ENCODE measurements around the gene KIF26B. TPM values are rescaled to one million over a fixed set of nuclear protein-coding genes. Genes with fewer than 3 reads are reported as not detected.

Gene KIF26B
- polyA plus RNA-seq, 1 donor (not counting 4 experiments of a cell fraction or from before 2014, with no cell fraction given), result 0.58 TPM

DNA sequence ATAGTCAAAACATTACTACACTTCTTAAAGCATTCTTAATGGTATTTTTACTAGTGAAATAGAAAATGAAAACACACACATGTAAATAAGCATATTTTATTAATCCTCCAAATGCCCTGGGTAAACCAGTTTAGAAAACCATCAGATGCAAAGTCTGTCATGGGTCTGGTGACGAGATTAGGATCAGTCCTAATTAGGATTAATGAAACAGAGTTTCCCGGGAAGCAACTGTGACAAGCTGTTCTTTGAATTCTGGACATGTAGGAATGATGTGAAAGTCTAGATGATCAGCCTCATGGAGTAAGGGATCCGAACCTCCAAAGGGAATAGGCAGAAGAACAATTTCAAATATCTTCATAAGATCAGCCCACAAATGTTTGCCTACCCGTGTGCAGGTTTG is 250.2 kb downstream of the KIF26B start:
- H3K4me3 ChIP-seq (ENCODE audit: control insufficient read depth in 2 of 3, extremely low read depth in 1 of 3, insufficient read depth in 2 of 3, low read depth in 1 of 3, low read length in 3 of 3), result no peak overlapping the region
- no peak for TF ChIP-seq EZH2 (IDR thresholded peaks at IDR 0.05; ENCODE audit: low read length)
- TF ChIP-seq, protein P1, sequence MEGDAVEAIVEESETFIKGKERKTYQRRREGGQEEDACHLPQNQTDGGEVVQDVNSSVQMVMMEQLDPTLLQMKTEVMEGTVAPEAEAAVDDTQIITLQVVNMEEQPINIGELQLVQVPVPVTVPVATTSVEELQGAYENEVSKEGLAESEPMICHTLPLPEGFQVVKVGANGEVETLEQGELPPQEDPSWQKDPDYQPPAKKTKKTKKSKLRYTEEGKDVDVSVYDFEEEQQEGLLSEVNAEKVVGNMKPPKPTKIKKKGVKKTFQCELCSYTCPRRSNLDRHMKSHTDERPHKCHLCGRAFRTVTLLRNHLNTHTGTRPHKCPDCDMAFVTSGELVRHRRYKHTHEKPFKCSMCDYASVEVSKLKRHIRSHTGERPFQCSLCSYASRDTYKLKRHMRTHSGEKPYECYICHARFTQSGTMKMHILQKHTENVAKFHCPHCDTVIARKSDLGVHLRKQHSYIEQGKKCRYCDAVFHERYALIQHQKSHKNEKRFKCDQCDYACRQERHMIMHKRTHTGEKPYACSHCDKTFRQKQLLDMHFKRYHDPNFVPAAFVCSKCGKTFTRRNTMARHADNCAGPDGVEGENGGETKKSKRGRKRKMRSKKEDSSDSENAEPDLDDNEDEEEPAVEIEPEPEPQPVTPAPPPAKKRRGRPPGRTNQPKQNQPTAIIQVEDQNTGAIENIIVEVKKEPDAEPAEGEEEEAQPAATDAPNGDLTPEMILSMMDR (optimal IDR thresholded peaks at IDR 0.05 in 1 of 3, IDR thresholded peaks at IDR 0.05 in 1 of 3, conservative IDR thresholded peaks at IDR 0.05 in 1 of 3; ENCODE audit: extremely low read depth in 1 of 3, insufficient read depth in 2 of 3, low read length in 3 of 3), result no peak
- H3K27me3 ChIP-seq (ENCODE audit: control insufficient read depth, extremely low read depth, insufficient read depth, low read length), result no peaks in the 10 kb centered on the region

DNA sequence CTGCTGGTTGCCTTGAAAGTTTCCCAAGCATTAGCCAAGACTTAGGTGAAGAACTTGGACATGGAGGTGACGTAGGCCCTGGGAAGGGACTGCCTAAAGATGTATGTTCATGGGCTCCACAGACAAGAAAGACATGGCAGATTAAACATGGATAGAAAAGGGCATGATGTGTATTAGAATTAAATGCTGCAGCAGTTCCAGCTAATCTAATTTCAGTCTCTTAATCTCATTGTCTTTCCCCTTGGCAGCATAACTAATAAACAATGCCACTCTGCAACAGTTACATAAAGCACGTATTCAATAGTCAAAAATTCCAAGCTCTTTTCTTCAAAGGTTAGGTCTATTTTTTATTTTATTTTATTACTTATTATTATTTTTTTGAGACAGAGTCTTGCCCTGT is 251.6 kb downstream of the KIF26B start:
- H3K79me2 ChIP-seq (ENCODE audit: control insufficient read depth, insufficient read depth, low read length), result no peaks in the 10 kb centered on the region
- no peaks in the 10 kb centered on the region for H3K27me3 ChIP-seq (ENCODE audit: control insufficient read depth, extremely low read depth, insufficient read depth, low read length)
- no peaks in the 10 kb centered on the region for H3K9me1 ChIP-seq (ENCODE audit: control insufficient read depth, extremely low read depth, insufficient read depth, low read length)
- no peak overlapping the region for H3K9ac ChIP-seq (ENCODE audit: control insufficient read depth, extremely low read depth, insufficient read depth, low read length)
- no peak overlapping the region for H3K4me3 ChIP-seq (ENCODE audit: control insufficient read depth in 2 of 3, extremely low read depth in 1 of 3, insufficient read depth in 2 of 3, low read depth in 1 of 3, low read length in 3 of 3)
- no peaks in the 10 kb centered on the region for H3K4me1 ChIP-seq (ENCODE audit: control insufficient read depth, extremely low read depth, insufficient read depth, low read length)
- no peaks in the 10 kb centered on the region for H3K9me3 ChIP-seq (ENCODE audit: control insufficient read depth, low read depth, low read length)
- H2AFZ ChIP-seq (ENCODE audit: control insufficient read depth, low read length), result no peak overlapping the region
- no peak overlapping the region for H3K27ac ChIP-seq (ENCODE audit: control insufficient read depth, insufficient read depth, low read length)
- TF ChIP-seq EZH2 (IDR thresholded peaks at IDR 0.05; ENCODE audit: low read length), result no peak
- TF ChIP-seq, protein P1 (optimal IDR thresholded peaks at IDR 0.05 in 1 of 3, IDR thresholded peaks at IDR 0.05 in 1 of 3, conservative IDR thresholded peaks at IDR 0.05 in 1 of 3; ENCODE audit: extremely low read depth in 1 of 3, insufficient read depth in 2 of 3, low read length in 3 of 3), result no peak
- FAIRE-seq, result no peak
- no peak overlapping the region for H3K4me2 ChIP-seq (ENCODE audit: control insufficient read depth, extremely low read depth, insufficient read depth, low read depth, low read length)
- no peaks in the 10 kb centered on the region for H4K20me1 ChIP-seq (ENCODE audit: control insufficient read depth, extremely low read depth, insufficient read depth, low read length)
- DNase-seq (ENCODE audit: low read depth, low spot score), result no peak
- dilution Hi-C loops (cut with MboI; ENCODE audit: extremely low pct_ligation_motif_present, low sequenced_read_pairs), result no loop called here
- H3K36me3 ChIP-seq (ENCODE audit: control insufficient read depth in 2 of 2, extremely low read depth in 1 of 2, insufficient read depth in 2 of 2, low read length in 2 of 2), result no peaks in the 10 kb centered on the region

More for the DNA sequence above, 250.2 kb downstream of the KIF26B start:
- H3K4me2 ChIP-seq (ENCODE audit: control insufficient read depth, extremely low read depth, insufficient read depth, low read depth, low read length), result no peak overlapping the region
- no peaks in the 10 kb centered on the region for H3K36me3 ChIP-seq (ENCODE audit: control insufficient read depth in 2 of 2, extremely low read depth in 1 of 2, insufficient read depth in 2 of 2, low read length in 2 of 2)
- H3K9me3 ChIP-seq (ENCODE audit: control insufficient read depth, low read depth, low read length), result no peaks in the 10 kb centered on the region
- H3K4me1 ChIP-seq (ENCODE audit: control insufficient read depth, extremely low read depth, insufficient read depth, low read length), result no peaks in the 10 kb centered on the region
- FAIRE-seq (no peak), DNase-seq (ENCODE audit: low read depth, low spot score) (no peak)
- dilution Hi-C loops (cut with MboI; ENCODE audit: extremely low pct_ligation_motif_present, low sequenced_read_pairs), result no loop called here
- H2AFZ ChIP-seq (ENCODE audit: control insufficient read depth, low read length), result no peak overlapping the region
- H3K9me1 ChIP-seq (ENCODE audit: control insufficient read depth, extremely low read depth, insufficient read depth, low read length), result no peaks in the 10 kb centered on the region
- H3K9ac ChIP-seq (ENCODE audit: control insufficient read depth, extremely low read depth, insufficient read depth, low read length), result no peak overlapping the region
- H3K27ac ChIP-seq (ENCODE audit: control insufficient read depth, insufficient read depth, low read length), result no peak overlapping the region
- no peaks in the 10 kb centered on the region for H4K20me1 ChIP-seq (ENCODE audit: control insufficient read depth, extremely low read depth, insufficient read depth, low read length)
- H3K79me2 ChIP-seq (ENCODE audit: control insufficient read depth, insufficient read depth, low read length), result no peaks in the 10 kb centered on the region
